ENCODE data around the gene REC8.

REC8 gene

DNA sequence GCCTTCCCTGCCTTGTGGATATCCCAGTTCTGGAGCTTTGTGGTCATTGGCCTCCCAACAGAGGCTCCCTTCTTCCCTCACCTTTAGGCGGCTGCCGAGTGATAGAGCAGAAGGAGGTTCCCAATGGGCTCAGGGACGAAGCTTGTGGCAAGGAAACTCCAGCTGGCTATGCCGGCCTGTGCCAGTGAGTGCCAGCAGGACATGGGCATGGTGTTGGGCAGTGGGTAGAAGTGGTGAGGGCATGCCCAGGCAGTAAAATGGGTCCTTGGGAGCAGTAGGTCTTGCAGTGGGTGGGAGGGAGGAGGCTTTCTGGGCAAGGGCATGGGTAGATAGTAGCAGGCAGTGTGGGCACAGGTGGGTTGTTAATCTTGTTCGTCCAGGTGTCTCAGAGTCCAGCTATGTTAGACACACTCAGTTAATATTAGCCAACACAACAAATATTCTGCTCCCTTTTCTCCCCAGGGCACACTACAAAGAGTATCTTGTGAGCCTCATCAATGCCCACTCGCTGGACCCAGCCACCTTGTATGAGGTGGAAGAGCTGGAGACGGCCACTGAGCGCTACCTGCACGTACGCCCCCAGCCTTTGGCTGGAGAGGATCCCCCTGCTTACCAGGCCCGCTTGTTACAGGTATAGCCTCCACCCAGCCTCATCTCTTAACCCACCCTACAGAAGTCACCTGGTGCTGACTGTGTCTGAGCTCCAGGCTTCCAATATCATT, 11.9 kb upstream of the REC8 start:
- TF ChIP-seq GATA1 (IDR thresholded peaks at IDR 0.05; ENCODE audit: low read depth, low read length): no peak
- no peak for TF ChIP-seq POLR2A (IDR thresholded peaks at IDR 0.05; ENCODE audit: low read length)
- DNase-seq: no peak

GRCh38 chr14:24160499-24160849, 11.4 kb upstream of the REC8 start:
- DNase-seq: no peak
- TF ChIP-seq POLR2A (IDR thresholded peaks at IDR 0.05; ENCODE audit: low read length): no peak
- TF ChIP-seq GATA1 (IDR thresholded peaks at IDR 0.05; ENCODE audit: low read depth, low read length): no peak

- peak; percentile 88 for TF ChIP-seq POLR2A (IDR thresholded peaks at IDR 0.05; ENCODE audit: low read length)
- no peak for TF ChIP-seq GATA1 (IDR thresholded peaks at IDR 0.05; ENCODE audit: low read depth, low read length)
- peak; percentile 99 to 100 for DNase-seq
These were observed 10.8 kb upstream of the REC8 start, which contains the start of gene IRF9 for GRCh38 chr14:24160850-24161804. IRF9 (plus strand) TSS chr14:24161265; CDS start chr14:24162145, 880 bp downstream.

GRCh38 chr14:24162093-24162492, 9.8 kb upstream of the REC8 start:
- DNase-seq: peak; percentile 26 to 43
- TF ChIP-seq POLR2A (IDR thresholded peaks at IDR 0.05; ENCODE audit: low read length): no peak
- no peak for TF ChIP-seq GATA1 (IDR thresholded peaks at IDR 0.05; ENCODE audit: low read depth, low read length)

DNA sequence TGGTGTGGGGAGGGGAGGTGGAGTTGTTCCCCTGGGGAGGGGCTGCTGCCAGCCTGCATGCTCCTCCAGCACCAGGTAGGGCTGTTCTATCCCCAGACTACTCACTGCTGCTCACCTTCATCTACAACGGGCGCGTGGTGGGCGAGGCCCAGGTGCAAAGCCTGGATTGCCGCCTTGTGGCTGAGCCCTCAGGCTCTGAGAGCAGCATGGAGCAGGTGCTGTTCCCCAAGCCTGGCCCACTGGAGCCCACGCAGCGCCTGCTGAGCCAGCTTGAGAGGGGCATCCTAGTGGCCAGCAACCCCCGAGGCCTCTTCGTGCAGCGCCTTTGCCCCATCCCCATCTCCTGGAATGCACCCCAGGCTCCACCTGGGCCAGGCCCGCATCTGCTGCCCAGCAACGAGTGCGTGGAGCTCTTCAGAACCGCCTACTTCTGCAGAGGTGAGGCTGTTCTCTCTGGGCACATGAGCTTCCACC, 7.3 kb upstream of the REC8 start:
- DNase-seq: no peak
- TF ChIP-seq POLR2A (IDR thresholded peaks at IDR 0.05; ENCODE audit: low read length) (no peak), GATA1 (IDR thresholded peaks at IDR 0.05; ENCODE audit: low read depth, low read length) (no peak)

DNA sequence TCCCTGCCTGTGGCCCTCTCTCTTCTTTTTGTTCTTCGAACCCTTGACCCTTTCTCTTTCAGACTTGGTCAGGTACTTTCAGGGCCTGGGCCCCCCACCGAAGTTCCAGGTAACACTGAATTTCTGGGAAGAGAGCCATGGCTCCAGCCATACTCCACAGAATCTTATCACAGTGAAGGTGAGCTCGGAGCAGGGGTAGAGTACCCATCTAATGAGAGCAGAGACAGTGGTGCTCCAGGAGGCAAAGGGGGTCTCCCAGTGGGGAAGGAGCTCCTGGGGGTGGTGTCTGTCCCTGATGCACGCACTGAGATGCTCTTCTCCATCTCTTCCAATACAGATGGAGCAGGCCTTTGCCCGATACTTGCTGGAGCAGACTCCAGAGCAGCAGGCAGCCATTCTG, 6.1 kb upstream of the REC8 start:
- TF ChIP-seq POLR2A (IDR thresholded peaks at IDR 0.05; ENCODE audit: low read length) (no peak), GATA1 (IDR thresholded peaks at IDR 0.05; ENCODE audit: low read depth, low read length) (no peak)
- no peak for DNase-seq

DNA sequence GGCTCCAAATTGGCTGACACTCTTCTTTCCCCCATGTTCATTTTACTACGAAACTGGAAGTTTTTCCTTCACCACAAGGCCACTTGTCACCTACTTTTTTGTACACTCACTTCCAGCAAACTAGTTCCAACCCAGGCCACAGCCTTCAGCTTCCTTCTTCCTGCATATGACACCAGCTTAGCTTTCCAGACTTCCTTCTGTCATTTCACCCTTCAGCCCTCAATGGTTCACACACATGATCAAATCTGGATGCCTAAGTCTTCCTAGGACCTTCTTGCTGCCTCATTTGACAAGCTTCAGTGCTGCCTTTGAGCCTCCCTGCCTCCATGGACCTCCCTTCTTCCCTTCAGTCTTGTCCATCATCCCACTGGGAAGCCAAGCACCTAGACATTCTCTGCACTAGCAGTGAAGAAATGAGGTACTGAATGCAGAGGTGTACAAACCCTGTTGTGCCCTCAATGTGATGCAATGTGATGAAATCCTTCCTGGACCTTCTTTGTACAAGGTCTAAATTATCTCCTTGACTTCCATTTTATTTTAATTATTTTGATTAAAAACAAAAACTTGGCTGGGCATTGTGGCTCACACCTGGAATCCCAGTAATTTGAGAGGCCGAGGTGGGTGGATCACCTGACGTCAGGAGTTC, 4.3 kb upstream of the REC8 start:
- TF ChIP-seq GATA1 (IDR thresholded peaks at IDR 0.05; ENCODE audit: low read depth, low read length) (no peak), POLR2A (IDR thresholded peaks at IDR 0.05; ENCODE audit: low read length) (no peak)
- DNase-seq: peak in 1 of 2 experiments; percentile 61

DNA sequence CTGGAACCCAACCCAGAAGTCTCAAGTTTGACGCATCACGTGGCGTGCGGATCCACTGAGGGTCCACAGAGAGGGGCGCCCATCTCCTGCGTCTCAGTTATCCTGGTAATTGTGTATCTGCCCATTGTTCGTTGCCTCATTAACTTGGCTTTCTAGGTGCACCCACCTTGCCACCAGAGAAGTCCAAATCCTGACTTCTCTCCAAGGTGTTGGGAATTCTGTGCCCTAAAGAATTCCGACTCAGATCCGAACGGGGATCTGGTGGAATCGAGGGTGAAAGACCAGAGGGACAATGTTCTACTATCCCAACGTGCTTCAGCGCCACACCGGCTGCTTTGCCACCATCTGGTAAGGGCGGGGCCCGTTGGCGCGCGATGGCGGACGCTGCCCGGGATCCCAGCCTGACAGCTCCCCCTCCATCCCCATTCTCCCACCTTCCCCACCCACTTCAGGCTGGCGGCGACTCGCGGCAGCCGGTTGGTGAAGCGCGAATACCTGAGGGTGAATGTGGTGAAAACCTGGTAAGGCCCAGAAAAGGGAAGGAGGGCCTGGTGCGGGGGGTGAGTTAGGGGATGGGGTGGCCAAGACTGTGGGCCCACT, 481 bp downstream of the REC8 start:
- TF ChIP-seq GATA1 (IDR thresholded peaks at IDR 0.05; ENCODE audit: low read depth, low read length): no peak
- TF ChIP-seq POLR2A (IDR thresholded peaks at IDR 0.05; ENCODE audit: low read length): no peak
- no peak for DNase-seq

DNA sequence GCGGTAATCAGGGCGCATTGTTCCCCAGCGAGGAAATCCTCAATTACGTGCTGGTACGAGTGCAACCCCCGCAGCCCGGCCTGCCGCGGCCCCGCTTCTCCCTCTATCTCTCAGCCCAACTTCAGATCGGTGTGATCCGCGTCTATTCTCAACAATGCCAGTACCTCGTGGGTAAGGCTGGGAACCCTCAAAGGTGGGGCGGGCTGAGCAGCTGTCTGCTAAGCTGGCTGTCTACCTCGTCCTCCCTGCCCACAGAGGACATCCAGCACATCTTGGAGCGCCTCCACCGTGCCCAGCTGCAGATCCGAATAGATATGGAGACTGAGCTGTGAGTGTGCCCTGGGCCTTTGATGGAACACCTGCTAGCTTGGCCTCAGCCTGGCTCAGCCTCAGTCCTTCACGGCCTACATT, 996 bp downstream of the REC8 start:
- DNase-seq: no peak
- TF ChIP-seq POLR2A (IDR thresholded peaks at IDR 0.05; ENCODE audit: low read length): no peak
- no peak for TF ChIP-seq GATA1 (IDR thresholded peaks at IDR 0.05; ENCODE audit: low read depth, low read length)

DNA sequence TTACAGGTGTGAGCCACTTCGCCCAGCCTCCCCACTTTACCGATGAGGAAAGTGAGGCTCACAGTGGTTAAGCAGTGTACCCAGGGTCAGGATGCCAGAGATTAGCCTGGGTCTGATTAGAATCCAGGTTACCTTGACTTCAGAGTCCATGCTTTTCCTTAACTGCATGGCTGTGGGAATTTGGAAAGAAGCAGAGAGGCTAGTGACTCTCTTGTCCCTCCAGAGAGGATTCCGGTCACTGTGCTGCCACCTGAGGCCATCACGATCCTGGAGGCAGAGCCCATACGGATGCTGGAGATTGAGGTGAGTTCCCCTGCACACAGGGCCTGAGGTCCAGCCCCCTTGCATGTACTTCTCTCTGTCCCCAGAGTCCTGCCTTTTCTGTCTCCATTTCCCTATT, 4.7 kb downstream of the REC8 start:
- TF ChIP-seq GATA1 (IDR thresholded peaks at IDR 0.05; ENCODE audit: low read depth, low read length) (no peak), POLR2A (IDR thresholded peaks at IDR 0.05; ENCODE audit: low read length) (no peak)
- no peak for DNase-seq

DNA sequence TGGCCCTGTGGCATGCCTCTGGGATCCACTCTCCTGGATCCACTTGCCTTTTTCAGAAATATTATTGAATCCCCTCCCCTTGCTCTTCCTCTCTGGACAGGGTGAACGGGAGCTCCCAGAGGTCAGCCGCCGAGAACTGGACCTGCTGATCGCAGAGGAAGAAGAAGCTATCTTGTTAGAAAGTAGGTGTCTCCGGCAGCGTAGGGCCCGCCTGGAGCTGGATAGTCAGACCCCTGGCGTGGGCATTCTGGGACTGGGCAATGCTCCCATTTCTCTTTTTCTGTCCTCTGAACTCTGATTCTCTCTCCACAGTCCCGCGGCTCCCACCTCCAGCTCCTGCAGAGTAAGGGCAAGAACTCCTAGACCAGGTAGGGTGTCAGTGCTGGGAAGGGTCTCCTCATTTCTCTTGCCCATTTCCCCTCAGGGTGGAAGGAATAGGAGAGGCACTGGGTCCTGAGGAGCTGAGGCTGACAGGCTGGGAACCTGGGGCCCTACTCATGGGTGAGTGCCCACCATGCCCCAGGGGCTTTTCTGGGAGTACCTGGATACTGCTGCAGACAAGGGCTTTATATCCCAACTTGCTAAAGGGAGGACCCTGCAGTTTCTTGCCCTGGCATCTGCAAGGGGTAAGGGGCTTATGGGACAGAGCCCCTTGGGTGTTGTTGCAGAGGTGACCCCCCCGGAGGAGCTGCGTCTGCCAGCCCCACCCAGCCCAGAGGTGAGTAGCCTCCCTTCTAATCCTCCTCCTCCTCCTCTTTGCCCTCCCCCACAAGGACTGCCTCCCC, 5.4 kb downstream of the REC8 start:
- TF ChIP-seq GATA1 (IDR thresholded peaks at IDR 0.05; ENCODE audit: low read depth, low read length) (no peak), POLR2A (IDR thresholded peaks at IDR 0.05; ENCODE audit: low read length) (no peak)
- DNase-seq: no peak

- DNase-seq: no peak
- TF ChIP-seq GATA1 (IDR thresholded peaks at IDR 0.05; ENCODE audit: low read depth, low read length) (no peak), POLR2A (IDR thresholded peaks at IDR 0.05; ENCODE audit: low read length) (no peak)
These were observed 6.0 kb downstream of the REC8 start for GRCh38 chr14:24177891-24178290.

Measured in erythroblast (primary cell).